Loucy (cell line): Measurements from ENCODE around the gene OXER1.
"Not testable (repeated sequence)": the region's sequence is repeated elsewhere in the genome, so short reads cannot be mapped to it uniquely, and the experiment has no call there.

Experiments used
- H2AFZ ChIP-seq: fragments of 200-600 bp; sonication (generic); 2 replicates; pipeline ENCODE4 v1.6.0; 2016; ENCODE audit warnings: antibody characterized with exemption, mild to moderate bottlenecking, low read length, moderate library complexity
- H3F3A ChIP-seq: fragments of 200-600 bp; 2 replicates; pipeline ENCODE4 v1.6.0; 2016; ENCODE audit warnings: antibody characterized with exemption, low read depth, mild to moderate bottlenecking
- H3K27me3 ChIP-seq: fragments of 200-600 bp; sonication (generic); 2 replicates; pipeline ENCODE4 v1.6.1; 2014; ENCODE audit warnings: low read length, mild to moderate bottlenecking; ENCODE audit not compliant: insufficient read depth, poor library complexity, severe bottlenecking
- H3K36me3 ChIP-seq: fragments of 200-600 bp; sonication (generic); 2 replicates; pipeline ENCODE4 v1.6.1; 2016; ENCODE audit warnings: low read length; ENCODE audit not compliant: insufficient read depth
- H3K4me1 ChIP-seq: fragments of 200-600 bp; sonication (generic); 2 replicates; pipeline ENCODE4 v1.5.1; 2014; ENCODE audit warnings: low read length, mild to moderate bottlenecking; ENCODE audit not compliant: insufficient read depth, poor library complexity, severe bottlenecking
- H3K4me2 ChIP-seq: fragments of 200-600 bp; sonication (generic); 2 replicates; pipeline ENCODE4 v1.6.0; 2014; ENCODE audit warnings: antibody characterized with exemption, low read length, low read depth, mild to moderate bottlenecking; ENCODE audit not compliant: poor library complexity, severe bottlenecking
- H3K4me3 ChIP-seq: fragments of 200-600 bp; sonication (generic); 2 replicates; pipeline ENCODE4 v1.5.1; 2014; ENCODE audit warnings: low read length, mild to moderate bottlenecking, mixed read lengths; ENCODE audit not compliant: poor library complexity, severe bottlenecking
- H3K79me2 ChIP-seq: fragments of 200-600 bp; sonication (generic); 2 replicates; pipeline ENCODE4 v1.6.1; 2014; ENCODE audit warnings: low read length; ENCODE audit not compliant: insufficient read depth
- H3K9ac ChIP-seq: fragments of 200-600 bp; sonication (generic); 2 replicates; pipeline ENCODE4 v1.6.0; 2014; ENCODE audit warnings: mild to moderate bottlenecking, low read depth, low read length, moderate library complexity; ENCODE audit not compliant: poor library complexity, severe bottlenecking
- H3K9me2 ChIP-seq: fragments of 200-600 bp; sonication (generic); replicated peaks from 2 replicates; pipeline ENCODE4 v1.6.1; 2016; ENCODE audit warnings: low read depth, low read length, mixed read lengths
- H3K9me3 ChIP-seq: fragments of 200-600 bp; sonication (generic); 2 replicates; pipeline ENCODE4 v1.6.1; 2014; ENCODE audit warnings: mild to moderate bottlenecking, antibody characterized with exemption, low read length, low read depth; ENCODE audit not compliant: insufficient read depth
- H4K20me1 ChIP-seq: fragments of 200-600 bp; sonication (generic); 2 replicates; pipeline ENCODE4 v1.6.0; 2014; ENCODE audit warnings: antibody characterized with exemption, low read length, mild to moderate bottlenecking; ENCODE audit not compliant: insufficient read depth, poor library complexity, severe bottlenecking
- EZH2phosphoT487 ChIP-seq: fragments of 200-600 bp; IDR thresholded peaks from 2 replicates; pipeline ENCODE4 v1.6.1; 2018; ENCODE audit warnings: antibody characterized with exemption, mild to moderate bottlenecking, moderate library complexity, borderline replicate concordance
- TF ChIP-seq, protein P1 (sequence below): fragments of 200-600 bp; sonication (generic); conservative IDR thresholded peaks from 2 replicates; pipeline ENCODE4 v1.5.1; 2014; ENCODE audit warnings: mild to moderate bottlenecking, antibody characterized with exemption, low read length

Gene OXER1

DNA sequence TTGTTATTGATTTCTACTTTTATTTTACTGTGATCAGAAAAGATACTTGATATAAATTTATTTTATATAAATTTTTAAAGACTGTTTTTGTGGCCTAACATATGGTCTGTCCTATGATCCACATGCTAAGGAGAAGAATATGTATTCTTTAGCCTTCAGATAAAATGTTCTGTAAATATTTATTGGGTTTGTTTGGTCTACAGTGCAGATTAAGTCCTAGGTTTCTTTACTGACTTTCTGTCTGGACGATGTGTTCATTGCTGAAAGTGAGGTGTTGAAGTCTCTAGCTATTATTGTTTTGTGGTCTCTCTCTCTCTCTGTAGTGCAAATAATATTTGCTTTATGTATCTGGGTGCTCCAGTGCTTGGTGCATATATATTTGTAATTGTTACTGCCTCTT lies 30.1 kb downstream of the OXER1 start:
- Histone ChIP-seq H3K36me3 (peaks cover 23% of the 10 kb centered on the region; the same call in 1 of the 2 replicates), H3K4me3 (no peak overlapping the region), H2AFZ (no peak overlapping the region), H3K9ac (no peak overlapping the region), H3K9me2 (no peaks in the 10 kb centered on the region), H4K20me1 (no peaks in the 10 kb centered on the region), H3K27me3 (no peaks in the 10 kb centered on the region), H3K9me3 (peaks cover 18% of the 10 kb centered on the region), H3K4me1 (no peaks in the 10 kb centered on the region), H3K4me2 (no peak overlapping the region), H3F3A (no peaks in the 10 kb centered on the region), H3K79me2 (no peaks in the 10 kb centered on the region)
- no peak for TF ChIP-seq EZH2phosphoT487
- TF ChIP-seq, protein P1, sequence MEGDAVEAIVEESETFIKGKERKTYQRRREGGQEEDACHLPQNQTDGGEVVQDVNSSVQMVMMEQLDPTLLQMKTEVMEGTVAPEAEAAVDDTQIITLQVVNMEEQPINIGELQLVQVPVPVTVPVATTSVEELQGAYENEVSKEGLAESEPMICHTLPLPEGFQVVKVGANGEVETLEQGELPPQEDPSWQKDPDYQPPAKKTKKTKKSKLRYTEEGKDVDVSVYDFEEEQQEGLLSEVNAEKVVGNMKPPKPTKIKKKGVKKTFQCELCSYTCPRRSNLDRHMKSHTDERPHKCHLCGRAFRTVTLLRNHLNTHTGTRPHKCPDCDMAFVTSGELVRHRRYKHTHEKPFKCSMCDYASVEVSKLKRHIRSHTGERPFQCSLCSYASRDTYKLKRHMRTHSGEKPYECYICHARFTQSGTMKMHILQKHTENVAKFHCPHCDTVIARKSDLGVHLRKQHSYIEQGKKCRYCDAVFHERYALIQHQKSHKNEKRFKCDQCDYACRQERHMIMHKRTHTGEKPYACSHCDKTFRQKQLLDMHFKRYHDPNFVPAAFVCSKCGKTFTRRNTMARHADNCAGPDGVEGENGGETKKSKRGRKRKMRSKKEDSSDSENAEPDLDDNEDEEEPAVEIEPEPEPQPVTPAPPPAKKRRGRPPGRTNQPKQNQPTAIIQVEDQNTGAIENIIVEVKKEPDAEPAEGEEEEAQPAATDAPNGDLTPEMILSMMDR, result no peak

DNA sequence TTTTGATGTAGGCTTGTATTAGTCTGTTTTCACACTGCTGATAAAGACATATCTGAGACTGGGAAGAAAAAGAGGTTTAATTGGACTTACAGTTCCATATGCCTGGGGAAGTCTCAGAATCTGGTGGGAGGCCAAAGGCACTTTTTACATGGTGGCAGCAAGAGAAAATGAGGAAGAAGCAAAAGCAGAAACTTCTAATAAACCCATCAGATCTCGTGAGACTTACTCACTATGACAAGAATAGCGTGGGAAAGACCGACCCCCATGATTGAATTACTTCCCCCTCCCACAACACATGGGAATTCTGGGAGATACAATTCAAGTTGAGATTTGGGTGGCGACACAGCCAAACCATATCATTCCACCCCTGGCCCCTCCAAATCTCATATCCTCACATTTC lies 32.6 kb downstream of the OXER1 start:
- H3K9me2 ChIP-seq, H3F3A ChIP-seq, H3K27me3 ChIP-seq, H3K9ac ChIP-seq, H3K4me2 ChIP-seq, H4K20me1 ChIP-seq, H3K4me3 ChIP-seq, H3K36me3 ChIP-seq, H3K79me2 ChIP-seq, H2AFZ ChIP-seq, H3K4me1 ChIP-seq: not testable (repeated sequence)
- peaks cover 17% of the 10 kb centered on the region for H3K9me3 ChIP-seq

DNA sequence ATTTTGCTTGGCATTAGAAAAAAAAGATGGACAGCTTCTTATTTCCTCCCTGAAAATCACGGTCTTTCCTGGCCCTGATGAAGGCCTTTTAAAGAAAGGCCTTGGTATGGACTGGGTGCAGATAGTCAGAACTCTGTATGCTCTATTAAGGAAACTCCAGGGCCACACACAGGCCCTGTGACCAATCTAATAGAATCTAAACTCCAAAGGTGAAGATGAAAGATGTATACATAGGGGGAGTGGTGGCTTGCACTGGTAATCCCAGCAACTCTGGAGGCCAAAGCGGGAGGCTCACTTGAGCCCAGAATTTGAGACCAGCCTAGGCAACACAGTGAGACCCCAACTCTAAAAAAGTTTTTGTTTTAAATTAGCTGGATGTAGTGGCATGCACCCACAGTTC lies 37.3 kb downstream of the OXER1 start:
- Histone ChIP-seq H3K27me3 (no peaks in the 10 kb centered on the region), H3K9me3 (peaks cover 6% of the 10 kb centered on the region), H3K4me2 (no peak overlapping the region), H3K36me3 (no peaks in the 10 kb centered on the region), H3K9ac (no peak overlapping the region), H3K79me2 (no peaks in the 10 kb centered on the region), H2AFZ (no peak overlapping the region), H3K4me1 (no peaks in the 10 kb centered on the region), H3K9me2 (no peaks in the 10 kb centered on the region), H3K4me3 (no peak overlapping the region), H4K20me1 (no peaks in the 10 kb centered on the region), H3F3A (no peaks in the 10 kb centered on the region)
- TF ChIP-seq, protein P1, result no peak
- TF ChIP-seq EZH2phosphoT487, result no peak

DNA sequence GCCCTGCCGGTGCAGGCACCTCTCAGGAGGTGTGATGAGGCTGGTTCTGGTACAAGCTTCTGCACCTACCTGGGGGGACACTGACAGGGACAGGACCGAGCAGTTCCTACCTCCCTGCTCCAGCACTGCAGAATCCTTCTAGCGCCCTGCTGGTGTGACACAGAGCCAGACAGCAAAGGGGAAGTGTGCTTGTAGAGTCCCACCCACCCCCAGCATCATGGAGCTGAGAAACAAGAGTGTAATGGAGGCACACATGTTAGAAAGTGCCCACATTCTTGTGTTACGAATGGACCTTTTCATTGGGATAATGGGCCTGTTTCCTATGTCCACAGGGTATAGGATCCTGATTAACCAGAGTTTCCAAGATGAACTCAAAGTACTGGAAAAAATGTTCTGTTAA lies 38.3 kb downstream of the OXER1 start:
- H3K36me3 ChIP-seq, result no peaks in the 10 kb centered on the region
- H3K27me3 ChIP-seq, result no peaks in the 10 kb centered on the region
- no peaks in the 10 kb centered on the region for H4K20me1 ChIP-seq
- H2AFZ ChIP-seq, result no peak overlapping the region
- no peaks in the 10 kb centered on the region for H3K9me2 ChIP-seq
- no peak overlapping the region for H3K4me2 ChIP-seq
- no peaks in the 10 kb centered on the region for H3K4me1 ChIP-seq
- H3K9ac ChIP-seq, result no peak overlapping the region
- H3K79me2 ChIP-seq, result no peaks in the 10 kb centered on the region
- no peak overlapping the region for H3K4me3 ChIP-seq
- no peaks in the 10 kb centered on the region for H3F3A ChIP-seq
- TF ChIP-seq EZH2phosphoT487, result no peak
- TF ChIP-seq, protein P1, result no peak
- H3K9me3 ChIP-seq, result peaks cover 6% of the 10 kb centered on the region
